IMR-90 (cell line): Measurements from ENCODE around the gene DPPA4. TPM values are rescaled to one million over a fixed set of nuclear protein-coding genes. Genes with fewer than 3 reads are reported as not detected.

ENCODE experiments used
- ATAC-seq: fragments of 200-7000 bp; cut with Tn5 transposase; 2 replicates; pipeline ENCODE4 v1.9.1; 2020; ENCODE audit warnings: low read depth, mild to moderate bottlenecking, moderate library complexity
- BruUV-seq: library from RNA; stranded (reverse); fragments of 400-500 nt; replicated peaks from 2 replicates; lab custom pipeline; 2021; lab: Mats Ljungman, UMichigan
- CTCF ChIA-PET: fragments of 300-600 bp; formaldehyde crosslinking; extraction: SDS; loops from one replicate; lab custom pipeline; 2021; ENCODE audit warnings: antibody characterized with exemption; lab: Yijun Ruan, JAX
- POLR2A ChIA-PET: fragments of 300-600 bp; sonication (Branson Sonifier 250); formaldehyde crosslinking; loops from one replicate; lab custom pipeline; 2022; ENCODE audit warnings: antibody characterized with exemption; ENCODE audit not compliant: unreplicated experiment; lab: Charles Lee
- DNase-seq: peaks from one replicate; pipeline ENCODE4 v3.0.0; 2013
- H2AFZ ChIP-seq: replicated peaks from 2 replicates; pipeline ENCODE3; 2013; ENCODE audit warnings: low read length, mild to moderate bottlenecking; ENCODE audit not compliant: poor library complexity
- H2AK5ac ChIP-seq: 2 replicates; pipeline ENCODE4 v1.6.1; 2013; ENCODE audit warnings: low read depth, low read length, inconsistent platforms
- H2AK9ac ChIP-seq: replicated peaks from 2 replicates; pipeline ENCODE3; 2013; ENCODE audit warnings: mild to moderate bottlenecking, low read depth, low read length, moderate library complexity; ENCODE audit not compliant: poor library complexity
- H2BK120ac ChIP-seq: 2 replicates; pipeline ENCODE4 v1.6.1; 2013; ENCODE audit warnings: low read depth, low read length, inconsistent platforms
- H2BK15ac ChIP-seq: 3 replicates; pipeline ENCODE4 v1.6.1; 2013; ENCODE audit warnings: low read depth, low read length, inconsistent platforms
- H2BK20ac ChIP-seq: 2 replicates; pipeline ENCODE4 v1.6.1; 2013; ENCODE audit warnings: low read depth, mild to moderate bottlenecking, inconsistent platforms, low read length, moderate library complexity
- H2BK5ac ChIP-seq: 2 replicates; pipeline ENCODE4 v1.6.1; 2013; ENCODE audit warnings: mild to moderate bottlenecking, low read depth, low read length, inconsistent platforms; ENCODE audit not compliant: poor library complexity, severe bottlenecking
- H3K14ac ChIP-seq: replicated peaks from 2 replicates; pipeline ENCODE4 v1.6.1; 2013; ENCODE audit warnings: low read depth, low read length, inconsistent platforms
- H3K18ac ChIP-seq: 2 replicates; pipeline ENCODE4 v1.6.1; 2013; ENCODE audit warnings: low read depth, low read length, control low read depth
- H3K23ac ChIP-seq: 2 replicates; pipeline ENCODE4 v1.6.1; 2013; ENCODE audit warnings: low read depth, low read length, inconsistent platforms
- H3K27ac ChIP-seq: 2 replicates; pipeline ENCODE4 v1.5.1; 2013; ENCODE audit warnings: mild to moderate bottlenecking, control low read depth, low read length; ENCODE audit not compliant: insufficient read depth
- H3K27me3 ChIP-seq: 2 replicates; pipeline ENCODE4 v1.6.1; 2013; ENCODE audit warnings: low read length; ENCODE audit not compliant: control insufficient read depth, insufficient read depth
- H3K36me3 ChIP-seq: 2 replicates; pipeline ENCODE4 v1.6.1; 2013; ENCODE audit warnings: low read length, mixed read lengths; ENCODE audit not compliant: control insufficient read depth, insufficient read depth
- H3K4ac ChIP-seq: 2 replicates; pipeline ENCODE4 v1.6.1; 2013; ENCODE audit warnings: low read depth, low read length, inconsistent platforms
- H3K4me1 ChIP-seq: 2 replicates; pipeline ENCODE4 v1.6.1; 2013; ENCODE audit warnings: low read length, mixed read lengths; ENCODE audit not compliant: control insufficient read depth, insufficient read depth
- H3K4me2 ChIP-seq: 2 replicates; pipeline ENCODE4 v1.6.1; 2013; ENCODE audit warnings: low read depth, mild to moderate bottlenecking, control low read depth, low read length, moderate library complexity
- H3K4me3 ChIP-seq: 2 replicates; pipeline ENCODE4 v1.5.1; 2013; ENCODE audit warnings: low read depth, mild to moderate bottlenecking, control low read depth, low read length, moderate library complexity; ENCODE audit not compliant: insufficient read depth
- H3K56ac ChIP-seq: 2 replicates; pipeline ENCODE4 v1.6.1; 2013; ENCODE audit warnings: low read length, inconsistent platforms; ENCODE audit not compliant: insufficient read depth; ENCODE audit errors: extremely low read depth
- H3K79me1 ChIP-seq, 2 experiments: 2 replicates each; pipeline ENCODE4 v1.6.1; 2013; ENCODE audit warnings: low read length in 2 of 2, inconsistent platforms in 1 of 2, low read depth in 1 of 2
- H3K9ac ChIP-seq: 2 replicates; pipeline ENCODE4 v1.6.1; 2013; ENCODE audit warnings: low read depth, low read length, control low read depth
- H3K9me1 ChIP-seq: 2 replicates; pipeline ENCODE4 v1.6.1; 2013; ENCODE audit warnings: low read length, inconsistent platforms; ENCODE audit not compliant: insufficient read depth
- H3K9me3 ChIP-seq: 2 replicates; pipeline ENCODE4 v1.6.1; 2013; ENCODE audit warnings: low read length; ENCODE audit not compliant: control insufficient read depth, insufficient read depth
- H4K20me1 ChIP-seq: 2 replicates; pipeline ENCODE4 v1.6.1; 2013; ENCODE audit warnings: low read length, inconsistent platforms; ENCODE audit not compliant: insufficient read depth
- H4K5ac ChIP-seq: 2 replicates; pipeline ENCODE4 v1.6.1; 2013; ENCODE audit warnings: mild to moderate bottlenecking, low read depth, low read length, control low read depth
- H4K8ac ChIP-seq, 2 experiments: 2 replicates each; pipeline ENCODE4 v1.6.1; 2013; ENCODE audit warnings: low read depth in 2 of 2, low read length in 2 of 2, control low read depth in 1 of 2, inconsistent platforms in 1 of 2
- H4K91ac ChIP-seq: 2 replicates; pipeline ENCODE4 v1.6.1; 2013; ENCODE audit warnings: low read depth, low read length, inconsistent platforms; ENCODE audit not compliant: insufficient read depth
- BHLHE40 ChIP-seq: fragments of 150-350 bp; IDR thresholded peaks from 2 replicates; pipeline ENCODE4 v1.6.1; 2016; ENCODE audit warnings: mild to moderate bottlenecking, low read depth, low read length
- CHD1 ChIP-seq: IDR thresholded peaks from 2 replicates; pipeline ENCODE4 v1.6.1; 2012; ENCODE audit warnings: low read depth, low read length, improper control_type of control experiment
- FOS ChIP-seq: fragments of 150-350 bp; IDR thresholded peaks from 2 replicates; pipeline ENCODE4 v1.6.1; 2016; ENCODE audit warnings: low read depth, low read length
- MAFK ChIP-seq: IDR thresholded peaks from 2 replicates; pipeline ENCODE4 v1.6.1; 2012; ENCODE audit warnings: low read depth, low read length, improper control_type of control experiment
- MAZ ChIP-seq: IDR thresholded peaks from 2 replicates; pipeline ENCODE4 v1.6.1; 2012; ENCODE audit warnings: low read depth, mild to moderate bottlenecking, low read length, improper control_type of control experiment, moderate library complexity, borderline replicate concordance
- MXI1 ChIP-seq: IDR thresholded peaks from 2 replicates; pipeline ENCODE4 v1.6.1; 2012; ENCODE audit warnings: low read depth, mild to moderate bottlenecking, low read length, moderate library complexity, borderline replicate concordance
- NFE2L2 ChIP-seq: fragments of 150-350 bp; IDR thresholded peaks from 2 replicates; pipeline ENCODE4 v1.6.1; 2016; ENCODE audit warnings: low read depth, mild to moderate bottlenecking, low read length
- RCOR1 ChIP-seq: IDR thresholded peaks from 2 replicates; pipeline ENCODE4 v1.6.1; 2012; ENCODE audit warnings: mild to moderate bottlenecking, low read length, improper control_type of control experiment; ENCODE audit not compliant: insufficient replicate concordance
- SMC3 ChIP-seq: fragments of 150-350 bp; IDR thresholded peaks from 2 replicates; pipeline ENCODE4 v1.6.1; 2016; ENCODE audit warnings: low read depth, mild to moderate bottlenecking, antibody characterized with exemption, low read length, moderate library complexity
- WGBS, 2 experiments: methylation state at CpG; one replicate each; pipeline versions ENCODE4 v1.1.5 to v1.1.7; 2013; ENCODE audit warnings: missing lambda C conversion rate in 2 of 2; ENCODE audit not compliant: insufficient read length in 1 of 2; ENCODE audit errors: extremely low coverage in 2 of 2; 5-methylcytosine and 5-hydroxymethylcytosine counted together
- dilution Hi-C: fragments of 300-500 bp; cut with HindIII; formaldehyde crosslinking; loops from one replicate; pipeline ENCODE4 v1.14.3; 2018; ENCODE audit warnings: low sequenced_read_pairs; ENCODE audit not compliant: unreplicated experiment
- in situ Hi-C: fragments of 300-500 bp; cut with MboI; formaldehyde crosslinking; loops from 3 replicates; pipeline ENCODE4 v1.14.3; 2019; ENCODE audit warnings: low sequenced_read_pairs, inconsistent platforms, mixed read lengths
- intact Hi-C: fragments of 100-400 bp; cut with micrococcal nuclease; formaldehyde crosslinking; loops from 2 replicates; pipeline ENCODE4 v1.10.0; 2022
- polyA plus RNA-seq, 3 experiments: library from polyadenylated mRNA; depleted of rRNA; stranded (reverse); fragments of >200 nt; gene quantifications; 2 replicates each; pipeline ENCODE4 v1.2.3, GENCODE V29; 2012; ENCODE audit warnings: low replicate concordance in 1 of 3
- total RNA-seq: library from RNA; depleted of rRNA; stranded (reverse); fragments of >200 nt; gene quantifications from 2 replicates; pipeline ENCODE4 v1.2.3, GENCODE V29; 2012

The DPPA4 gene
- total and polyA plus RNA-seq, 2 of the 4 experiments (the other 2 are of a cell fraction), result 0.02 TPM; not detected in 1

GRCh38 chr3:109382588-109382987 lies 45.2 kb upstream of the DPPA4 start:
- H2AK9ac ChIP-seq, result no peak overlapping the region
- H3K9me1 ChIP-seq, result no peaks in the 10 kb centered on the region
- H3K4me1 ChIP-seq, result no peaks in the 10 kb centered on the region
- no peak overlapping the region for H2BK20ac ChIP-seq
- no peak overlapping the region for H4K5ac ChIP-seq
- dilution Hi-C loops (no loop called here), in situ Hi-C loops (no loop called here), intact Hi-C loops (no loop called here)
- H3K4me2 ChIP-seq, result no peak overlapping the region
- H4K20me1 ChIP-seq, result no peaks in the 10 kb centered on the region
- POLR2A ChIA-PET, result no interaction called here
- H2BK5ac ChIP-seq, result no peak overlapping the region
- no peak overlapping the region for H3K4ac ChIP-seq
- no peak overlapping the region for H3K27ac ChIP-seq
- H3K56ac ChIP-seq, result no peak overlapping the region
- no peaks in the 10 kb centered on the region for H3K79me1 ChIP-seq
- H3K23ac ChIP-seq, result no peak overlapping the region
- no peak for DNase-seq
- CTCF ChIA-PET, result no interaction called here
- no peak overlapping the region for H2AFZ ChIP-seq
- no peak overlapping the region for H3K4me3 ChIP-seq
- no peaks in the 10 kb centered on the region for H3K36me3 ChIP-seq
- H2BK15ac ChIP-seq, result no peak overlapping the region
- no peak overlapping the region for H3K18ac ChIP-seq
- no TSS peak for BruUV-seq
- WGBS, 2 experiments, result 27% methylated on average over 3 of the region's 7 CpGs; no CpG with 5 or more reads in 1 of the 2 experiments
- no peaks in the 10 kb centered on the region for H3K27me3 ChIP-seq
- no peak for ATAC-seq
- no peak overlapping the region for H2BK120ac ChIP-seq
- no peak overlapping the region for H2AK5ac ChIP-seq
- H3K9me3 ChIP-seq, result peaks cover 6% of the 10 kb centered on the region; the same call in 1 of the 2 replicates
- H3K14ac ChIP-seq, result no peak overlapping the region
- no peak overlapping the region for H3K9ac ChIP-seq
- no peak overlapping the region for H4K8ac ChIP-seq
- H4K91ac ChIP-seq, result no peak overlapping the region
- no peak for TF ChIP-seq SMC3
- TF ChIP-seq NFE2L2, result no peak
- no peak for TF ChIP-seq MAZ
- TF ChIP-seq MAFK, result no peak
- no peak for TF ChIP-seq FOS
- TF ChIP-seq RCOR1, result no peak
- no peak for TF ChIP-seq BHLHE40
- TF ChIP-seq MXI1, result no peak
- no peak for TF ChIP-seq CHD1
